DMS 273 (cell line): ENCODE data around the gene BOC.

Source experiments
- DNase-seq: peaks from one replicate; lab custom pipeline; 2025; ENCODE audit not compliant: unreplicated experiment; lab: John Stamatoyannopoulos, UW

The BOC gene

DNA sequence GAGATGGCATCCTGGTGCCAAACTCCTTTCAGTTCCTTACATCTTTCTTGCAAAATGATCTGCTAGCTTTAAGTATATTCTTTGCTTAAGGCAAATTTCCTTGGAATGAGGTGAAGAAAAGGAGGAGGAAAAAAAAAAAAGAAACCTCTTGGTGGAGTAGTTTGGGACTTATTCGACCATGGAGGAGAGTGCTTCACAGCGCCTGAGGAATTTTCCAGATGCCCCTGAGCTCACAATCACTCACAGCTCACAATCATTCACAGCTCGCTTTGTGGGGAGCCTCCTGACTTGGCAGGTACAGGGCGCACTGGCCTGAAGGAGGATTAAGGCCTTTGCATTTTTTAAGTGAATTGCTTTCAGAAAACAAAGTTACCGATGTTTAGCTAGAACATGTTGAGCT is 53.9 kb downstream of the BOC start:
- peak; percentile 47 for DNase-seq

DNA sequence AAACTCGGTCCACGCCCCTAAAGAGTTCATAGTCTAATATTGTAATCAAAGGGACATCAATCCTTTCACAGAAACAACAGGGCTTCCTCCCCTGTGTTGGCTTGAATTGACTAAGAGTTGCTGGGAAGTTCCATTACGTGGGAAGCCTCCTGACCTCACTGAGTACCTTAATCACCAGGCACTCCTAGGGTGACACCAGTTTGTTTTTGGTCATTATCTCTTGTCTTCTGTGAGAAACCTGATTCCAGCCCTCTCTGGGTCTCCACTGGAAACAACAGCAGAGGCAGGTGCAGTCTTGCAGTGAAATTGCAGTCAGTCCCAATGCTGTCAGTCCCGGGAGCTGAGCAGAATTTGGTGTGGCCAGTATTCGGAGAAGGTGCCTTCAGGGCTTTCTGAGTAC is 55.4 kb downstream of the BOC start:
- no peak for DNase-seq

DNA sequence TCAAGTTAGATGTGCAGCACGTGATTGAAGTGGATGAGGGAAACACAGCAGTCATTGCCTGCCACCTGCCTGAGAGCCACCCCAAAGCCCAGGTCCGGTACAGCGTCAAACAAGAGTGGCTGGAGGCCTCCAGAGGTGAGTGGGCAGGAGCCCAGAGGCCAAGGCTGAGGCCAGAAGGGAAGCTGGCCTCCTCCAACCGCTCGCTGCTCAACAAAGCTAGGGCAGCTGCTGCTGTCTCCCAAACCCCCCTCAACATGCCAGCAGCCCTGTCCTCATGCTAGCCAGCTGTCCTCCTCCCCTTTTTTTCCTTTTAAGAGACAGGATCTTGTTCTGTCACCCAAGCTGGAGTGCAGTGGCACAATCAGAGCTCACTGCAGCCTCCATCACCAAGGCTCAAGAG is 57.0 kb downstream of the BOC start:
- peak; percentile 72 for DNase-seq

DNA sequence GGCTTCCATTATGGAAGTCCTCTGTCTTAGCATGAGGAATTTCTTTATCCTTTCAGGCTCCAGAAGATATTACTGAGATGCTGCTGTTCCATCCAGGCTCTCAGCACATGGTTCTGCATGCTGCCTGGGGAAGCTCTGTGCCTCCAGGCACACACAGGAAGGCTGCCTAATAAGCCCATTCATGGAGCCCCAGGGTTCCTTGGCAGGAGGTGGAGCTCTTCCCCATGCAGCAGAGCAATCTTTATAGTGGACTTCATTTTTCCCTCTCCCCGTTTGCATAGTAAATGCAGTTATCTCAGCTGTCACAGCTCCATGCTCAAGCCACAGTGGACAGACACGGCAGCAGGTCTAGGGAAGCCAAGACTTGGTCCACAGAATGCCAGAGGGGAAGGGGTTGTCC is 57.6 kb downstream of the BOC start:
- DNase-seq: peak; percentile 63

DNA sequence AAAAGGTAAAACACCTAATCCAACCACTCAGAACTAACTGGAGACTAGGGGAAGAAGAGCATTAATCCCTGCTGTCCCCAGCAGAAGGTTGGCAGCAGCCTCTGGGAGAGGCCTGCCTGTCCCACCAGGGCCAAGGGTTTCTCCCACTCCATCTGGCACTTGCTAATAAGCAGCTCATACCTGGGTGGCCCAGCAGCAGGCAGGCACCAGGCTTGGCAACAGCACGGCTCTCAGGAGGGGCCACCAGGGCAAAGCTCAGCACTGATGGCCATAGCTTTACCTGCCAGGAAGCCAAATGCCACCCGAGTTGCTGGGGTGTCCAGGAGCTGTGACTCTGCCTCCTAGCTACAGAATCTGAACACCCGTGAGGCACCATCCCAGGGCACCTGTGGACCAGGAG is 58.3 kb downstream of the BOC start:
- DNase-seq: peak; percentile 94

DNA sequence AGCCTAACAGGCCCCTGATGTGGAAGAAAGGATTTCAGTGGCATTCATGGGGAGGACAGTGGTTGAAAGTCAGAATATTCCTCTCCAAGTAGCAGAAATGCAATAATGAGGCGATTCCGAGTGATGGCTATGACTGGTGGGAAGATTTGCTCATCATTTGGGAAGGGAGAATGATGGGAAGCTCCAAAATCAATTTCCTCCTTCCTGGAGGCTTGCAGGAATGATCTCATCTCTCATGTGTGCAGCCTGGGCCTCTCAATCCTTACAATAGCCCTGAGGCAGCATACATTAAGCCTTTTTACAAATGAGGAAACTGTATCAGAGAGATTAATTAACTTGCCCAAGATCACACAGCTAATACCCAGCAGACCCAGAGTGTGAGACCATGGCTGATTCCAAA is 58.7 kb downstream of the BOC start:
- DNase-seq: peak; percentile 72

DNA sequence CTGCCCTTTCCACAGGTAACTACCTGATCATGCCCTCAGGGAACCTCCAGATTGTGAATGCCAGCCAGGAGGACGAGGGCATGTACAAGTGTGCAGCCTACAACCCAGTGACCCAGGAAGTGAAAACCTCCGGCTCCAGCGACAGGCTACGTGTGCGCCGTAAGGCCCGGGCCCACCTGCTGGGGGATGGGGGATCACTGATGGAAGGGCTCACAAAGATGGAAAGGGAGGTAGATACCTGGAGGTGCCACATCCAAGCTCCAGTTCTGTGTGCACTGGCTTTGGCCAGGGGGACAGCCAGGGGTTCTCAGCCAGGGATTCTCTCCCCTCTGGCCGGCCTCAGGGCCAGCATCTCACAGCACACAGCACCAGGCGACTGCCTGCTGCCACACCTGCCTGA is 59.4 kb downstream of the BOC start:
- no peak for DNase-seq

DNA sequence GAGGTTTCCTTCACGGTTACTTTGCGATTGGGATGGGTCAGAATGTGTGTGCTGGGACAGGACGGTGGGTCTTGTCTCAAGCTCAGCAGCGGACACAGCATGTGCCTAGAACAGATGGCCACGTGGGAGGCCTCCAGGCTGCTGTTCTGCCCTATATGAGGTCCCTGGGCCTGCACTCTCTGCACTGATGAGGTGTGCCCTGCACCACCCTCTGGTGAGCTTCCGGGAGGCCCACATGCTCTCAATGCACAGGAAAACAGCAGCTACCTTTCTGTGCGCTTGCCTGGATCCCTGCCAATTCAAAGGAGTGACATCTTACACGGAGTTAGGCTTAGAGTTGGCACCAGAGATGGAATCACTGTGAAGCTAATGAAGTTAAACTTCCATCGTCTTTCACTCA is 59.8 kb downstream of the BOC start:
- DNase-seq: peak; percentile 80

DNA sequence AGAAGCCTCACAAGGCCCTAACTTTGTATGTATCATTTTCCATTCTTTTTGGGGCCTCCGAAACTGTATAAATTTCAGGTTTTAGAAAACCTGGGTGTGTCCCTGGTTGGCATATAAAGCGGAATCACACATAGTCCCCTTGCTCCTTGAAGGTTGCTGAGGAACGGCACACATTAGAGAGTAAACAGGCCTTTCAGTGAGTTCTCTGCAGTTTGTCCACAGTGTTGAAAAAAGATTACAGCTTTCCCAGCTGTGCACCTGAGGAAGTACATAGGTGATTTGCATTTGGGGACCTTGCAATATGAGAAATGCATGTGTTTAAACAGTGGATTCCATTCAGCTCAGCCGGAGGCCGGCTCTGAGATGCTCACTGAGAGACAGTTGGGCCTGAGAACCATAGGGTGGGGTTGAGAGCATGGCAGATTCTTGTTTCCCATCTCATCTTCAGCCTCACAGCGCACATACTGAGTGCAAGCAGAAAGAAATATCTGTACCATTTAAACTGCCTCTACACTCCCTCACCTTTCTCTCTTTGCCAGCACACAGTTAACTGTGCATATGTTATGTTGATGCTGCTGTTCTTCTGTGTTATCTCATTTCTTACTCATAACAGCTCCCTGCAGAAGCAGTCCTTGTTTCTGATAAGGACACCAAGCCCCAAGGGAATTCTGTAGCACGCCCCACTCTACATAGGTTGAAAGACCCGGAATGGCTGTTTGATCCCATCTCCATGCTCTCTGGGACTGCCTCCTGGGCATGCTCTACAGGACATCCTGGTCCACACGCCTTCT is 60.4 kb downstream of the BOC start:
- no peak for DNase-seq

DNA sequence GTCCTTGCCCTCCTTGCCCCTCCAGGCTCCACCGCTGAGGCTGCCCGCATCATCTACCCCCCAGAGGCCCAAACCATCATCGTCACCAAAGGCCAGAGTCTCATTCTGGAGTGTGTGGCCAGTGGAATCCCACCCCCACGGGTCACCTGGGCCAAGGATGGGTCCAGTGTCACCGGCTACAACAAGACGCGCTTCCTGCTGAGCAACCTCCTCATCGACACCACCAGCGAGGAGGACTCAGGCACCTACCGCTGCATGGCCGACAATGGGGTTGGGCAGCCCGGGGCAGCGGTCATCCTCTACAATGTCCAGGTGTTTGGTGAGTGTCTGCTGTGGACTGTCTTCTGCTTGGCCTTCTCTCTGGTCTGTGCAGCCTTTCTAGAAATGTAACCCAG is 61.0 kb downstream of the BOC start:
- DNase-seq: no peak

DNA sequence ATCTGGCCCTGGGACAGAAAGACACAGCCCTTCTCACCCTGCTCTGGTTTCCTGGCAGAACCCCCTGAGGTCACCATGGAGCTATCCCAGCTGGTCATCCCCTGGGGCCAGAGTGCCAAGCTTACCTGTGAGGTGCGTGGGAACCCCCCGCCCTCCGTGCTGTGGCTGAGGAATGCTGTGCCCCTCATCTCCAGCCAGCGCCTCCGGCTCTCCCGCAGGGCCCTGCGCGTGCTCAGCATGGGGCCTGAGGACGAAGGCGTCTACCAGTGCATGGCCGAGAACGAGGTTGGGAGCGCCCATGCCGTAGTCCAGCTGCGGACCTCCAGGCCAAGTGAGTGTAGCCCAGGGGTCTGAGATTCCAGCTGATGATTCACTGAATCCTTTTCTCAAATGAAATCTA is 61.7 kb downstream of the BOC start:
- no peak for DNase-seq

DNA sequence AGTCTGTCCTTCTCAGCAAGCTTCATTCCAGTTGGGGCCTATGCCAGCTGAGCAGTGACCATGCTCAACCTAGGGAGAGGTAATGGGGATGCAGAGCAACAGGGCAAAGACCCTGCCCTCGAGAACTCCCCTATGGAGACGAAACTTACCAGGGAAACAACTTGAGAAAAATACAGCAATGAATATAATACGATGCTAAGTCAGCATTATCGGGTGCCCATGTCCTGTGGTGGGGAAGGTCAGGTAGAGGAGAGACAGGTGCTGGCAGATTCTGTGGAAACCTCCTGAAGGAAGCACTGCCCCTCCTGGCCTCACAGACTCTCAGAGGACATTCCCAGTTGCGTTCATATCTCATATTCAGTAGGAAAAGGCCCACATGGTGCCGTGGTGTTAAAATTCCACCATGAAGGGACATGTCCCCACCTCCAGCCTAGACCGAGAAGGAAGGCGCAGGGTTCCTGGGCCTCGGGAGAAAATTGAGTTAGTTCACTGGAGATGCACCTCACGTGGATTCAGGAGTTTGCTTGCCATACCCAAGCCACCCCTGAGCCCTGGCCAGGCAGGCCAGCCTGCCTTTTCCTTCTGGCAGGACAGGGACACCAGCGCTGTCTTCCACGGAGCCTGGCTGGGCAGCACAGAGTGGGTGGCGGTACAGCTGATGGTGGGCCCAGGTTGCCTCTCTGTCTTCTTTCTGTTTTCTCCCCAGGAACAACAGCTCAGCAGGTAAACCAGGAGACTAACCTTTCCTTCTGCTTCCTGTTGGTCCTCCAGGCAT is 62.4 kb downstream of the BOC start:
- no peak for DNase-seq

DNA sequence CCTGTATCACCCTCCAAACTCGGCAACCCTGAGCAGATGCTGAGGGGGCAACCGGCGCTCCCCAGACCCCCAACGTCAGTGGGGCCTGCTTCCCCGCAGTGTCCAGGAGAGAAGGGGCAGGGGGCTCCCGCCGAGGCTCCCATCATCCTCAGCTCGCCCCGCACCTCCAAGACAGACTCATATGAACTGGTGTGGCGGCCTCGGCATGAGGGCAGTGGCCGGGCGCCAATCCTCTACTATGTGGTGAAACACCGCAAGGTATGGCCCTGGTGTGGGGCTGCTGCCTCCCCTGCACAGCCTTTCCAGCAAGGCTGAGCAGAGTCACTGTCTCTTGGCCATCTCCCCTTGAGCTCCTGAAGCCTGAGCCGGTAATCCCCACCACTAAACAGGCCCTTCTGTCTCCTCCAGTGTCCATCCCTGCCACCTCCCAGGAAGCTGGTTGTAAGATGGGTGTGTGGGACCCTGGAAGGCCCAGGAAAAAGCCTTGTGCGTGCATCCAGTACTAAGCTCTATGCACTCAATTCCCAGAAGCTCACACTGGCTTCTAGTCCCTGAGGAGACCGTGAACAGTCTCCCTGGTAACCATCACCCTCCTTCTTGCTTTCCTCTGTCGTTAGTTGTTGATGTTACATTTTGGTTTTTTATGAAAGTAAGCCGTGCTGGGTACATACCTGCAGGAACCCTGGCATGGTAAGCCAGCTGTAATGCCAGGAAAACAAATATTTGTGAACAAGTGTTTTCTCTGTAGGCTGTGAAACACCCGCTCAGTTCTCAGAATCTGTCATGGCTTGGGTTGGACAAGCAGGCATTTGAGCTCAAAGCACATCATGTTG is 63.3 kb downstream of the BOC start:
- no peak for DNase-seq

DNA sequence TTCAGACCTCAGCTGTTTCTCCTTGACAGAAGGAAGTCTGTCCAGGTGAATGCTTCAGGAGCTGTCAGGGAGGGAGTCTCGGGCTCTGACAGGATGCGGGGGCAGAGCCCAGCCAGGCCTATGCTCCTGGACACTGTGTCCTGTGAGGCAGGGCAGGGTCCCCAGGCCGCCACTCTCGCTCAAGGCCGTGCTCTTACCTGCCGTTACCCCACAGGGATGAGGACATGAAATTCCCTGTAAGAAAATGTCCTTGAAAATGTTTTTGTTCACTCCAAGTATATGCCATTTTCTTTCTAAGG is 63.9 kb downstream of the BOC start:
- no peak for DNase-seq

DNA sequence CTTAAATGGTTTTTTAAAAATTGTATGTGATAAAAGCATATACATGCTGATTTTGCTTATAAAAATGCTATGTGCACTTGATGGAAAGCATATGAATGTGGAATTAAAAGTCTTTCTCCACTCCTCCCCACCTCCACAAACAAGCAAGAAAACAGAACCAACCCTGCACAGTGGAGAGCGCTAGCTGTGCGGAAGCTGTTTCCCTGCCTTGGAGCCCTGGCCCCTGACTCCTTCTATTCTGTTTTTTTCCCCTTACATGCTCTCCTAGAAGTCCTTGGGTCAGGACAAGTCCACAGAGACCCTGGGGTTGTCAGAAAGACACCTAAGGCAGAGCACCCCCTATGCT is 64.2 kb downstream of the BOC start:
- DNase-seq: no peak

DNA sequence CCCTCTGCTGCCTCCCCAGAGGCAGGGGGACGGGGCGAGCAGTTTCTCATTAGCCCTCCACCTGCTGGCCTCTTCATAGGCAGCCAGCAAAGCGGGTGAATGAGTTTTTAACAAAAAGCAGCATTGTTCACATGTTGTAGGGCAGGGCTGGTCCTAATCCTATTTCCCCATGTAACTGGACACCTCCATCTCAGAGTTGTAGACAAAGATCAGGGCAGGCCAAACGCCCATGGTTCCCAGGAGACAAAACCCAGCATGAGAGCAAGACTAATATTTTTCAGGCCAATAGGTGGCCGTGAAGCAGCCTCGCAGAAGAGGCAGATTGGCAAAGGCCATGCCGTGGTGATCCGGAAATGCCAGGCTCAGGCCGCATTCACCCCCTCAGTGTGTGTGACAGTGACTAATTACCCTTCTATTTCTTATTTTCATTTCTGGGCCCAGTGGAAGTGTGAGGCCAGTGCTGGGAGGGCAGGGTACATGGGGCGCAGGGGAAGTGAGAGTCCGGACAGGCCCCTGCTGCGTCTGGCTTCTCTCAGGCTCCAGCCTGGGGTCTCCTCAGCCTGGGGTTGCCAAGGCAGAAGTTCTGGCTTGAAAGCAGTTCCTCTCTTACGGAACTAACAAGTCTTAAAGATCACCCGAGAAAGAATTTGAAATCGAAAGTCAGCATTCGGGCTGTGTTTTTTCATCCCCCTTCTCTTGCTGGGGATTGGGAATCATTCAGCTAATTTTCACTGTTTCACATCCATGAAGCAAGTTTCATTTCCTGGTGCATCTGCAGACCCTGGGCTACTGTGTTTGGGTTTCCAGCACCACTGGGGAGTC is 64.8 kb downstream of the BOC start:
- DNase-seq: peak; percentile 55

DNA sequence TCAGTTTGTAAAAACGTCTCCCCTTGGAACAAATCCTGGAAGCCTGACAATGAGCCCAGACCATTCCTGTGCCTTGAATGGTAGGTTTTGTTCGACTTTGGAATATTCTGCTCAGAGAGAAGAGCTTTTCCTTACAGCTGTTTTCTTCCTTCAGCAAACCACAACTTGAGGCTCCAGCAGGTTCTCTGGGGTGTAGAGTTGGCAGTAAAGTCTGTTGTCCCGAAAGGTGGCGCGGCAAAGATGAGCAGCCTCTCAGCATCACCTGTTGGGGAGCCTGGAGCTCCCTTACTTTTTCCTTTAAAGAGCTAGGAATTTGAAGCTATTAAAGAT is 65.4 kb downstream of the BOC start:
- no peak for DNase-seq

DNA sequence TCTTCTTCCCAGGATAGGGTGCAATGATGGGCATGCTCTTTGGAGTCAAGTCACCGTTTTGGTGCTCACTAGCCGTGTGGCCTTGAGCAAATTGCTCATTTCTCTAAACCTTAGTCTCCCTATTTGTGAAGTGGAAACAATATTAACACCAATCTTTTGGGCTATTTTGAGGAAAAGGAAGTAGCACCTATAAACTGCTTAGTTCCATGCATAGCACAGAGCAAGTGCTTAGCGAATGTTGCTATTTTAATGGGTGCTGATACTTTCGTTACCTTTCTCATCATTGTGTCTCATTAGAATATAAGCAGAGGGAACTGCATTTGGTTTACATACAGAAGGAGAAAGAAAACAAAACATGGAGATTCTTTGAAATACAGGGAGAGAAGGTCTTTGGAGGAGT is 66.1 kb downstream of the BOC start:
- DNase-seq: no peak

DNA sequence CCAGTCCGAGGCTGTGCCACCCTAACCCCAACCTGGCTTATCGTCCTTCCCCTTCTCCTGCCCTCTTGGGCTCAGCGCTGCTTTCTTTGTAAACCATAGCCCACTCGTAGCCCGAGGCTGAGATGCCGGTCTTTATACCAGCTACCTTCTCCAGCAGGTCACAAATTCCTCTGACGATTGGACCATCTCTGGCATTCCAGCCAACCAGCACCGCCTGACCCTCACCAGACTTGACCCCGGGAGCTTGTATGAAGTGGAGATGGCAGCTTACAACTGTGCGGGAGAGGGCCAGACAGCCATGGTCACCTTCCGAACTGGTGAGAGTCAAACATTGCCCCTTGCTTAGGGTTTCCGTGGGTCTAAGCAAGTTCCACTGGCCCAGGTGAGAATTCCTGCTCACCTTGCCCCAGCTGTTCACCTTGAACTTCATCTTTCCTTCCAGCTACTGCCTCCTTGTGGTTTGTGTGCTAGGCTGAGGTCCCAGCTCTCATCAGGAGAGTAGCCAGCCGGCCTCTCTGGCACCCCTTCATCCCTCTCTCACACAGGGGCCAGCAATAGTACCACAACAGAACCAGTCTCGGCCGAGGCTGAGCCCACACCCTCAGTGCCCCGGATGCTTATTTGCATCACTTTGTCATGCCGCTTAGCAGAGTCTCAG is 66.7 kb downstream of the BOC start:
- no peak for DNase-seq

DNA sequence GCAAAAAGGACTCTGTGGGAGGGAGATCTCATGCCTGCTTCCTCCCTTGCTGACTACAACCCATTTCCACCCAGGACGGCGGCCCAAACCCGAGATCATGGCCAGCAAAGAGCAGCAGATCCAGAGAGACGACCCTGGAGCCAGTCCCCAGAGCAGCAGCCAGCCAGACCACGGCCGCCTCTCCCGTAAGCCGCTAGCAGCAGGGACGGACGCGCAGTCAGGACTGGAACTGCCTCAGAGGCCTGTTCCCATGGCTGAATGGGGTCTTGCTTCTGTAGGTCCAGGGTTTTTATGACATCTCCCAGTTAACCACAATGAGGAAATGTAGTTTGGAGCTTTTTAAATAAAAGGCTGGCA is 67.2 kb downstream of the BOC start:
- DNase-seq: no peak

DNA sequence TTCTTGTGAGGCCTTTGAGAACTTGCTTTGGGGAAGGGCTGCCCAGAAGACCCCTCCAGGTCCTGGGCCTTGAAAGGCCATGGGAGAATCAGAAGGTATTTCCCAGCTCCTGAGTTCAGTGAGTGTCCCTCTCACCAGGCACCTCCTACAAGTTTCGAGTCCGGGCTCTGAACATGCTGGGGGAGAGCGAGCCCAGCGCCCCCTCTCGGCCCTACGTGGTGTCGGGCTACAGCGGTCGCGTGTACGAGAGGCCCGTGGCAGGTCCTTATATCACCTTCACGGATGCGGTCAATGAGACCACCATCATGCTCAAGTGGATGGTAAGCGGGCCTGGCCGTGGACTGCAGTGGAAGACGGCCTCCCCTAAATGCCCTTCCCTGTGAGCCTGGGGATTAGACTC is 68.3 kb downstream of the BOC start:
- no peak for DNase-seq
